Measurements from ENCODE around the gene EPN3. TPM values are rescaled to one million over a fixed set of nuclear protein-coding genes. Genes with fewer than 3 reads are reported as not detected.

EPN3 gene
- total RNA-seq, 1 donor from 2014 or later, result not detected

GRCh38 chr17:50565402-50566350, 33.1 kb downstream of the EPN3 start:
- DNase-seq (ENCODE audit: low read depth), result no peak

- DNase-seq (ENCODE audit: low read depth), result no peak
Observed at GRCh38 chr17:50566886-50567285, 34.4 kb downstream of the EPN3 start.

- DNase-seq (ENCODE audit: low read depth), result no peak
Observed at GRCh38 chr17:50568659-50569058, 36.1 kb downstream of the EPN3 start.

- no peak for DNase-seq (ENCODE audit: low read depth)
Observed at GRCh38 chr17:50569592-50569991, 37.1 kb downstream of the EPN3 start.

GRCh38 chr17:50570032-50570431, 37.5 kb downstream of the EPN3 start:
- no peak for DNase-seq (ENCODE audit: low read depth)

- no peak for DNase-seq (ENCODE audit: low read depth)
Observed at GRCh38 chr17:50570528-50570927, 38.0 kb downstream of the EPN3 start.

- DNase-seq (ENCODE audit: low read depth), result no peak
Observed at GRCh38 chr17:50571681-50572080, 39.1 kb downstream of the EPN3 start.

GRCh38 chr17:50572541-50572940, 40.0 kb downstream of the EPN3 start:
- no peak for DNase-seq (ENCODE audit: low read depth)

GRCh38 chr17:50573866-50574611, 41.5 kb downstream of the EPN3 start:
- no peak for DNase-seq (ENCODE audit: low read depth)

GRCh38 chr17:50575581-50576210, 43.2 kb downstream of the EPN3 start:
- no peak for DNase-seq (ENCODE audit: low read depth)

- no peak for DNase-seq (ENCODE audit: low read depth)
Observed at GRCh38 chr17:50576864-50577263, 44.3 kb downstream of the EPN3 start.

GRCh38 chr17:50577451-50577954, 45.0 kb downstream of the EPN3 start:
- DNase-seq (ENCODE audit: low read depth), result no peak

- no peak for DNase-seq (ENCODE audit: low read depth)
Observed at GRCh38 chr17:50578173-50578572, 45.6 kb downstream of the EPN3 start.

- no peak for DNase-seq (ENCODE audit: low read depth)
Observed at GRCh38 chr17:50579399-50579798, 46.9 kb downstream of the EPN3 start.

- no peak for DNase-seq (ENCODE audit: low read depth)
Observed at GRCh38 chr17:50580646-50581045, 48.1 kb downstream of the EPN3 start.

- no peak for DNase-seq (ENCODE audit: low read depth)
Observed at GRCh38 chr17:50581316-50581715, 48.8 kb downstream of the EPN3 start.

- no peak for DNase-seq (ENCODE audit: low read depth)
Observed at GRCh38 chr17:50582741-50583140, 50.2 kb downstream of the EPN3 start.

GRCh38 chr17:50583641-50584040, 51.1 kb downstream of the EPN3 start:
- DNase-seq (ENCODE audit: low read depth), result no peak

GRCh38 chr17:50584116-50584515, 51.6 kb downstream of the EPN3 start:
- DNase-seq (ENCODE audit: low read depth), result no peak

- no peak for DNase-seq (ENCODE audit: low read depth)
Observed at GRCh38 chr17:50584749-50585148, 52.2 kb downstream of the EPN3 start.

GRCh38 chr17:50585346-50585745, 52.8 kb downstream of the EPN3 start:
- DNase-seq (ENCODE audit: low read depth), result no peak

GRCh38 chr17:50585891-50586290, 53.4 kb downstream of the EPN3 start:
- DNase-seq (ENCODE audit: low read depth), result no peak
